ENCODE results near the gene THRA. TPM values are rescaled to one million over a fixed set of nuclear protein-coding genes. Genes with fewer than 3 reads are reported as not detected.

Gene THRA
- total and polyA plus RNA-seq, 2 of the 8 experiments (the other 6 are each of a cell fraction or from before 2014, with no cell fraction given): 6.4 to 10.2 TPM

- TF ChIP-seq KDM4A (IDR thresholded peaks at IDR 0.05; ENCODE audit: low read depth, low read length, severe bottlenecking) (no peak), NANOG (IDR thresholded peaks at IDR 0.05; ENCODE audit: insufficient read depth, low read depth, low read length, poor library complexity, severe bottlenecking) (no peak), MAX (IDR thresholded peaks at IDR 0.05) (no peak), ATF3 (IDR thresholded peaks at IDR 0.05; ENCODE audit: insufficient read depth, low read depth, low read length) (no peak), RNF2 (IDR thresholded peaks at IDR 0.05; ENCODE audit: borderline replicate concordance, low read depth, low read length, missing control alignments, poor library complexity, severe bottlenecking) (no peak), SUZ12 (IDR thresholded peaks at IDR 0.05; ENCODE audit: low read length) (no peak)
Measured at GRCh38 chr17:40032322-40033320, 30.1 kb upstream of the THRA start (continued).

Measured in H1 (cell line).